GM12878 (cell line): ENCODE measurements around the gene C5AR1. TPM values are rescaled to one million over a fixed set of nuclear protein-coding genes. Genes with fewer than 3 reads are reported as not detected.

ENCODE experiments used
- ATAC-seq: fragments of 200-7000 bp; cut with Tn5 transposase; 3 replicates; pipeline ENCODE4 v1.9.1; 2020; ENCODE audit warnings: mild to moderate bottlenecking, moderate library complexity
- BruUV-seq: library from RNA; stranded (reverse); fragments of 400-500 nt; replicated peaks from 2 replicates; lab custom pipeline; 2021; lab: Mats Ljungman, UMichigan
- CTCF ChIA-PET: fragments of 300-600 bp; sonication (Branson Sonifier 250); formaldehyde crosslinking; extraction: SDS; loops from one replicate; lab custom pipeline; 2021; ENCODE audit warnings: inconsistent platforms; lab: Yijun Ruan, JAX
- POLR2A ChIA-PET: fragments of 350-600 bp; formaldehyde crosslinking; extraction: SDS; loops from one replicate; lab custom pipeline; 2021; ENCODE audit warnings: inconsistent platforms; lab: Charles Lee
- RAD21 ChIA-PET: fragments of 300-600 bp; sonication (Branson Sonifier 250); formaldehyde crosslinking; loops from one replicate; lab custom pipeline; 2023; ENCODE audit warnings: antibody characterized with exemption; ENCODE audit not compliant: unreplicated experiment; lab: Charles Lee
- SMC1A ChIA-PET: fragments of 300-600 bp; sonication (Branson Sonifier 250); formaldehyde crosslinking; loops from one replicate; lab custom pipeline; 2023; ENCODE audit not compliant: unreplicated experiment, uncharacterized antibody; lab: Charles Lee
- DNase-seq: peaks from one replicate; pipeline ENCODE4 v3.0.0-alpha.2; 2011; ENCODE audit warnings: low read depth, low spot score
- FAIRE-seq: peaks from 3 replicates; lab custom pipeline; 2011; peaks lifted over from hg19 to GRCh38; lab: Jason Lieb, UNC
- H2AFZ ChIP-seq: 2 replicates; pipeline ENCODE4 v1.6.0; 2011; ENCODE audit warnings: low read depth, low read length, control low read depth; ENCODE audit not compliant: control insufficient read depth
- H3K27ac ChIP-seq: 2 replicates; pipeline ENCODE4 v1.5.1; 2011; ENCODE audit warnings: control low read depth; ENCODE audit not compliant: control insufficient read depth, insufficient read depth
- H3K27me3 ChIP-seq, 2 experiments: replicated peaks in 1 of 2; 2 replicates each; pipeline versions ENCODE4 v1.6.0 to v1.6.1; 2011; ENCODE audit warnings: low read length in 1 of 2; ENCODE audit not compliant: control insufficient read depth in 2 of 2, insufficient read depth in 2 of 2
- H3K36me3 ChIP-seq, 2 experiments: 2 replicates each; pipeline ENCODE4 v1.5.1; 2011; ENCODE audit warnings: low read length in 1 of 2; ENCODE audit not compliant: control insufficient read depth in 2 of 2, insufficient read depth in 2 of 2
- H3K4me1 ChIP-seq: 2 replicates; pipeline ENCODE4 v1.6.1; 2011; ENCODE audit warnings: mild to moderate bottlenecking, low read length, moderate library complexity, mixed read lengths; ENCODE audit not compliant: control insufficient read depth, insufficient read depth
- H3K4me2 ChIP-seq: 2 replicates; pipeline ENCODE4 v1.6.0; 2011; ENCODE audit warnings: control low read depth; ENCODE audit not compliant: control insufficient read depth, insufficient read depth
- H3K4me3 ChIP-seq: fragments of 200-600 bp; sonication (generic); 2 replicates; pipeline ENCODE4 v1.5.1; 2016
- H3K79me2 ChIP-seq: 2 replicates; pipeline ENCODE4 v1.6.0; 2011; ENCODE audit warnings: low read length; ENCODE audit not compliant: control insufficient read depth, insufficient read depth
- H3K9ac ChIP-seq: 2 replicates; pipeline ENCODE4 v1.8.0; 2011; ENCODE audit warnings: low read length, control low read depth, mixed read lengths; ENCODE audit not compliant: control insufficient read depth, insufficient read depth
- H3K9me3 ChIP-seq: replicated peaks from 3 replicates; pipeline ENCODE4 v1.5.1; 2011; ENCODE audit warnings: mild to moderate bottlenecking, low read length; ENCODE audit not compliant: control insufficient read depth, insufficient read depth
- H4K20me1 ChIP-seq: 2 replicates; pipeline ENCODE4 v1.6.0; 2011; ENCODE audit not compliant: control insufficient read depth, insufficient read depth
- BACH1 ChIP-seq: fragments of 450-650 bp; IDR thresholded peaks from 2 replicates; pipeline ENCODE4 v1.6.1; 2017; ENCODE audit warnings: mild to moderate bottlenecking, borderline replicate concordance
- BHLHE40 ChIP-seq, 2 experiments: fragments of 450-650 bp in 1 of 2; IDR thresholded peaks; 2 replicates each; pipeline ENCODE4 v1.6.1; 2011 to 2017; ENCODE audit warnings: low read depth in 2 of 2, borderline replicate concordance in 1 of 2, improper control_type of control experiment in 1 of 2, low read length in 1 of 2, mild to moderate bottlenecking in 1 of 2
- E2F8 ChIP-seq: fragments of 450-650 bp; IDR thresholded peaks from 2 replicates; pipeline ENCODE4 v1.6.1; 2018; ENCODE audit warnings: mild to moderate bottlenecking, low read depth, moderate library complexity; ENCODE audit not compliant: partially characterized antibody
- HDGF ChIP-seq: fragments of 450-650 bp; IDR thresholded peaks from 2 replicates; pipeline ENCODE4 v1.6.1; 2016; ENCODE audit warnings: antibody characterized with exemption
- IKZF1 ChIP-seq: fragments of 450-650 bp; conservative IDR thresholded peaks from 2 replicates; pipeline ENCODE4 v1.6.1; 2017; ENCODE audit warnings: antibody characterized with exemption, mild to moderate bottlenecking
- MTA2 ChIP-seq: fragments of 450-650 bp; IDR thresholded peaks from 2 replicates; pipeline ENCODE4 v1.6.1; 2016; ENCODE audit warnings: low read depth, mild to moderate bottlenecking, moderate library complexity
- NBN ChIP-seq: fragments of 450-650 bp; IDR thresholded peaks from 2 replicates; pipeline ENCODE4 v1.6.1; 2016
- NKRF ChIP-seq: fragments of 450-650 bp; conservative IDR thresholded peaks from 2 replicates; pipeline ENCODE4 v1.6.1; 2017; ENCODE audit warnings: mild to moderate bottlenecking, moderate library complexity
- TCF12 ChIP-seq: IDR thresholded peaks from 2 replicates; pipeline ENCODE4 v1.6.1; 2011; ENCODE audit warnings: low read depth, mild to moderate bottlenecking, low read length
- TCF3 ChIP-seq: IDR thresholded peaks from 2 replicates; pipeline ENCODE4 v1.6.1; 2012; ENCODE audit warnings: low read depth, mild to moderate bottlenecking, low read length, borderline replicate concordance; ENCODE audit not compliant: insufficient read depth
- ZBTB11 ChIP-seq: fragments of 450-650 bp; formaldehyde crosslinking; IDR thresholded peaks from 2 replicates; pipeline ENCODE4 v1.5.0; 2022; ENCODE audit warnings: mild to moderate bottlenecking, missing genetic modification characterization
- ZNF622 ChIP-seq: fragments of 450-650 bp; IDR thresholded peaks from 2 replicates; pipeline ENCODE4 v1.6.1; 2017; ENCODE audit warnings: mild to moderate bottlenecking, inconsistent platforms
- WGBS: methylation state at CpG from one replicate; pipeline ENCODE4 v1.1.6; 2016; ENCODE audit warnings: low lambda C conversion rate; ENCODE audit not compliant: insufficient replicate concordance, insufficient coverage; ENCODE audit errors: missing lambda C conversion rate; 5-methylcytosine and 5-hydroxymethylcytosine counted together
- in situ Hi-C: fragments of 300-500 bp; cut with MboI; formaldehyde crosslinking; loops from 9 replicates; pipeline ENCODE4 v1.14.3; 2018; ENCODE audit warnings: mixed read lengths
- intact Hi-C: fragments of 100-400 bp; cut with micrococcal nuclease; formaldehyde crosslinking; loops from one replicate; pipeline ENCODE4 v1.14.2; 2022; ENCODE audit not compliant: unreplicated experiment
- polyA plus RNA-seq, 11 experiments: library from polyadenylated mRNA; depleted of rRNA in 4 of 11; unstranded in 6 of 11; stranded (reverse) in 5 of 11; fragments of >200 nt; fragmentation: Nextera tagmentation in 4 of 11; fragmentation: Illumina TruSeq in 1 of 11; extraction: Ambion mirVana in 4 of 11; extraction: Trizol in 1 of 11; gene quantifications; 1 replicate in 1 of 11; 2 replicates in 10 of 11; pipeline versions ENCODE4 v1.2.1 to v1.2.3, GENCODE V29; 2011 to 2016; ENCODE audit warnings: inconsistent platforms in 2 of 11, missing spikeins in 2 of 11, low read depth in 1 of 11
- total RNA-seq, 4 experiments: library from RNA; depleted of rRNA in 3 of 4; stranded (reverse); fragments of >200 nt in 3 of 4; fragmentation: Illumina TruSeq in 1 of 4; extraction: Trizol in 1 of 4; gene quantifications; 2 replicates each; pipeline versions ENCODE4 v1.2.1 to v1.2.3, GENCODE V29; 2013 to 2021
- TF ChIP-seq, protein P1 (sequence below): fragments of 450-650 bp; IDR thresholded peaks from 2 replicates; pipeline ENCODE4 v1.6.1; 2017; ENCODE audit warnings: mild to moderate bottlenecking

Gene C5AR1
- total and polyA plus RNA-seq, 10 of the 15 experiments (the other 5 are each of a cell fraction or from before 2014, with no cell fraction given) = 0.04 to 1.5 (median 0.18) TPM

DNA sequence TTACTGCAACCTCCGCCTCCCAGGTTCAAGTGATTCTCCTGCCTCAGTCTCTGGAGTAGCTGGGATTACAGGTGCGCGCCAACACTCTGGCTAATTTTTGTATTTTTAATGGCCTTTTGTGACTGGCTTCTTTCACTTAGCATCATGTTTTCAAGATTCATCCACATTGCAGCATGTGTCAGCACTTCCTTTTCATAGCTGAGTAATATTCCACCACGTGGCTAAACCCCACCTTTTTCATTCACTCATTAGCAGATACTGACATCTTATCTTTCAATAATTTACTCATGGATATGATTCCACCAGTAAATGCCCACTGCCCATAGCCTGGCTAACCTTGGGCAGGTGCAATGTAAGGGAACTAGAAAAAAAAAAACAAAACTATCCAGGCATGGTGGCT lies 6.9 kb downstream of the C5AR1 start:
- H3K4me2 ChIP-seq = no peak overlapping the region
- H3K9ac ChIP-seq = no peak overlapping the region
- no peak overlapping the region for H2AFZ ChIP-seq
- ChIA-PET SMC1A (interaction anchor here (0.6 kb wide), 2 partner anchors 29 to 208 kb away, joined by 3 read pairs; no protein-coding TSS in a partner anchor), CTCF (interaction anchor here (0.7 to 4.3 kb wide), 4 partner anchors 12 to 306 kb away, joined by 3 to 20 read pairs (median 4); partner anchors contain the start of gene DHX34), POLR2A (no interaction called here), RAD21 (interaction anchor here (0.7 kb wide), 1 partner anchor 644 kb away, joined by 4 read pairs; no protein-coding TSS in a partner anchor)
- BruUV-seq = no TSS peak
- H3K36me3 ChIP-seq = no peaks in the 10 kb centered on the region
- TF ChIP-seq MTA2 (no peak), BHLHE40 (IDR thresholded peaks at IDR 0.05; ENCODE audit: borderline replicate concordance in 1 of 2, low read depth in 2 of 2, low read length in 1 of 2) (no peak), BACH1 (no peak), IKZF1 (no peak), ZBTB11 (CRISPR knock-in tag) (no peak), ZNF622 (no peak), NKRF (no peak), TCF3 (no peak), TCF12 (no peak), E2F8 (no peak), HDGF (no peak), NBN (no peak)
- TF ChIP-seq, protein P1, sequence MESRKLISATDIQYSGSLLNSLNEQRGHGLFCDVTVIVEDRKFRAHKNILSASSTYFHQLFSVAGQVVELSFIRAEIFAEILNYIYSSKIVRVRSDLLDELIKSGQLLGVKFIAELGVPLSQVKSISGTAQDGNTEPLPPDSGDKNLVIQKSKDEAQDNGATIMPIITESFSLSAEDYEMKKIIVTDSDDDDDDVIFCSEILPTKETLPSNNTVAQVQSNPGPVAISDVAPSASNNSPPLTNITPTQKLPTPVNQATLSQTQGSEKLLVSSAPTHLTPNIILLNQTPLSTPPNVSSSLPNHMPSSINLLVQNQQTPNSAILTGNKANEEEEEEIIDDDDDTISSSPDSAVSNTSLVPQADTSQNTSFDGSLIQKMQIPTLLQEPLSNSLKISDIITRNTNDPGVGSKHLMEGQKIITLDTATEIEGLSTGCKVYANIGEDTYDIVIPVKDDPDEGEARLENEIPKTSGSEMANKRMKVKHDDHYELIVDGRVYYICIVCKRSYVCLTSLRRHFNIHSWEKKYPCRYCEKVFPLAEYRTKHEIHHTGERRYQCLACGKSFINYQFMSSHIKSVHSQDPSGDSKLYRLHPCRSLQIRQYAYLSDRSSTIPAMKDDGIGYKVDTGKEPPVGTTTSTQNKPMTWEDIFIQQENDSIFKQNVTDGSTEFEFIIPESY = no peak
- no peak overlapping the region for H3K27ac ChIP-seq
- ATAC-seq (no peak), FAIRE-seq (no peak), DNase-seq (no peak)
- no peaks in the 10 kb centered on the region for H3K4me1 ChIP-seq
- in situ Hi-C loops (no loop called here), intact Hi-C loops (no loop called here)
- H3K4me3 ChIP-seq = no peak overlapping the region
- no peaks in the 10 kb centered on the region for H3K27me3 ChIP-seq
- no peaks in the 10 kb centered on the region for H3K79me2 ChIP-seq
- 70% methylated on average over 4 of the region's 4 CpGs for WGBS
- H3K9me3 ChIP-seq = no peaks in the 10 kb centered on the region; the same call in 2 of the 3 replicates
- no peaks in the 10 kb centered on the region for H4K20me1 ChIP-seq
